Posterior cingulate gyrus (tissue), 11 donors: ENCODE data around the gene PEX12.
"Not testable (repeated sequence)": the region's sequence is repeated elsewhere in the genome, so short reads cannot be mapped to it uniquely, and the experiment has no call there.

Source experiments
- DNase-seq, 10 donors: peaks; one replicate each; pipeline versions ENCODE4 v3.0.0 to v3.0.0-alpha.2; 2020 to 2021; ENCODE audit warnings: mixed read lengths in 3 of 10
- intact Hi-C: fragments of 100-400 bp; cut with DNase I; formaldehyde crosslinking; loops from one replicate; pipeline ENCODE4 v1.15.1; 2023

The PEX12 gene

GRCh38 chr17:35586569-35587073 lies 8.2 kb upstream of the PEX12 start:
- no peak for DNase-seq
- intact Hi-C loops: loop anchor here (1.0 kb wide), 1 partner anchor 8 kb away; the partner anchor contains the start of gene PEX12

DNA sequence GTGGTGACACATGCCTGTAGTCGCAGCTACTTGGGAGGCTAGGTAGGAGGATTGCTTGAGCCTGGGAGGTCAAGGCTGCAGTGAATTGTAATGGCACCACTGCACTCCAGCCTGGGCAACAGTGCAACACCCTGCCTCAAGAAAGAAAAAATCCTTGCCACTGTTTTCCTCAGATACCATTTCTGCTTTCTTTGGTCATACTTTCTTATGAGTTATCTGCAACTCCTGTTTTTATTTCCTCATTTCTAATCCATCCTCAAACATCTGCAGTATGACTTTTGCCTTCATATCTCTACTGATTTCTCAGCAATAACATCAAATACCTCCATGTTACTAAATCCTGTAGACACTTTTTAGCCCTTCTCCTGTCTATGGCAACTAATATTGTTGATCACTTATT lies 5.7 kb upstream of the PEX12 start:
- intact Hi-C loops: no loop called here
- DNase-seq: no peak

DNA sequence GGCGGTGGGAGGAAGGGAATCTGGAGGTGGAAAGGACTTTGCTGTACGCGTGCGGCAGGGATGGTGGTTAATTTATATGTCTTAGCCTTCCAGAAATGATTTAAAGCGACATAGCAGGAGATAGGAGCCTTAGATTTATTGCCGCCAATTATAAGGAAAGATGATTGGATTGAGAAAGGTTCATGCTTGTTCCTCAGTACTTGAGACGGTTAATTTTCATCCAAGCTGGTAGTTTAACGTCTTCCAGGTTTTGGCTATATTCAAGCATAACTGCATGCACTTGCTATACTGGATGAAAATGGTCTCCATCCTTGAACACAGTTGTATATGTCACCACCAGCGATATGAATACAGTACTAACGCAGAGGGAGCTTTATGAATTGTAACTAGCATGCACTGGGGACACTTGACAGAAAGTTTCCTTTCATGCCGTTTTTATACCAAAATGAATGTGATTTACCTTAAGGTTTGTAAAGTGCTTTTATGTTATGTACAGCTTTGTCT lies 610 bp upstream of the PEX12 start:
- DNase-seq: no peak
- intact Hi-C loops: loop anchor here (1.0 to 10.0 kb wide), 2 partner anchors 8 to 434 kb away; partner anchors contain the start of genes AP2B1, NLE1 and UNC45B

DNA sequence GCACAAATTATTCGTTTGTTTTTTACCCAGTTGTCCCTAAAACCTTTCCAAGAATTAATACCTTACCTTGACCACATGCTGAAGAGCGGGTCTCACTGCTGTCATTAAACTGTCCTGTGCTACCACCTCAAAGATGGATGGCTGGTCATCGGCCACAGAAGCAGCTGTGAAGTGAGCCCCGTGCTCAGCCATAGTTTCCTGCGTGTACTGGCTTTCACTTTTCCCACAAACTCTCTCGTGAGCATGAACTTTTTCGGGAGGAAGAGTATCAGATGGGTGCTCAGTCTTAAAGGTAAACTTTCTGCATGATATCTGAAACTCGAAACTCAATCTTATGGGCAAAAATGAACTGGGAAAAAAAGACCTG lies 558 bp downstream of the PEX12 start:
- DNase-seq: no peak
- intact Hi-C loops: loop anchor here (1.0 to 10.0 kb wide), 2 partner anchors 9 to 433 kb away; partner anchors contain the start of genes AP2B1, NLE1 and UNC45B

DNA sequence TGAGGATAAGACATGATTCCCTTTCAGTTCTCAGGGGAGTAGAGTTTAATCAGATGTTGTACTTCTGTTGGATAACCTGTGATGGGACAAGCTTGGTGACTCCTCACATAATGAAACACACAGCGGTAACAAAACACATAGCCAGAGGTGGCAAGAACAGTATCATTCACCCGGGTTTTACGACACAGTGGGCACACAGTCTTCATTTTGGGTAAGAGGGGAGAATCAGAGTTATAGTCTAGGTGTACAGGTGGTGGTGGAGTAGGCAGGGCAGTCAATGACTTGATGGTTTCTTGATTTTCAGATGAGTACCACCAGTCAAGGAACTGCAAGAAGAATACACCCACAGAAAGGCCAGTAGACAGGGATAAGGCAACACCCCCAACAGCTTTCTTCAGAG lies 2.6 kb downstream of the PEX12 start:
- DNase-seq: no peak
- intact Hi-C loops: loop anchor here (10.0 kb wide), 1 partner anchor 431 kb away; the partner anchor contains the start of genes NLE1 and UNC45B

GRCh38 chr17:35569405-35569804 lies 9.0 kb downstream of the PEX12 start:
- no peak for DNase-seq
- intact Hi-C loops: loop anchor here (5.0 kb wide), 1 partner anchor 238 kb away; the partner anchor contains the start of gene TAF15

DNA sequence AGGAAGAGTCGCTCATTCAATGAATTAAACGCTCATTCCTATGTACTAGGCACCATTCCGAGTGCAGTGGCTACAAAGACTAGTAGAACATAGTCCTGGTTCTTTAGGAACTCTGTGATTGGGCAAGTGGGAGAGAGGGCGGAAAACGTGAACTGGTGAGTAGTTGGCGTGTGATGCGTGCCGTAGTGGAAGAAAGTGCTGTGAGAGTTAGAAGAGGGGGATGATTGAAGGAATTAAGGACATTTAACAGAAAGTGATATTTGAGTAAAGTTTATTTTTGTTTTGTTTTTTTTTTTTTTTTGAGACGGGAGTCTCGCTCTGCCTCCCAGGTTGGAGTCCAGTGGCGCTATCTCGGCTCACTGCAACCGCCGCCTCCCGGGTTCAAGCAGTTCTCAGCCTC lies 9.8 kb downstream of the PEX12 start:
- intact Hi-C loops: loop anchor here (5.0 kb wide), 1 partner anchor 239 kb away; the partner anchor contains the start of gene TAF15
- DNase-seq: no peak

- intact Hi-C loops: loop anchor here (5.0 kb wide), 1 partner anchor 240 kb away; the partner anchor contains the start of gene TAF15
- DNase-seq: no peak
Measured at GRCh38 chr17:35566968-35567367, 11.4 kb downstream of the PEX12 start.

- DNase-seq, intact Hi-C loops: not testable (repeated sequence)
Measured at GRCh38 chr17:35563181-35563580, 15.2 kb downstream of the PEX12 start.

DNA sequence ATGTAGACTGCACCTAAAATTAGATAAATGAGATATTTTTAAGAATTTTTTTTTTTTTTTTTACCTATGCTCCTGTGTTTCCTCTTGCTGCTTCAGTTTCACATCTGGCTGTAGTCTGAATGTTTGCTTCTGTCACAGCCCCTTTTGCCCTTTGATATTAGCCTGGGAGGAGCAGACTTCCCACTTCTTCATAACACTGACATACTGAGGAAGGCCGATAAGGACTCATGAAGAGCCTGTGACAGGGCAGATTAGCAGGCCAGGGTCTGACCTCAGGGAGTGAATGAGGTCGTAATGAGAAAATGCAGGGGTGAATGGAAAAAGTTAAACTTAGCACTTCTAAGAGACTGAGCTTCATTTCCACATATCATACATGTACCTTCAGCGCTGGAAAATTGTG lies 17.7 kb downstream of the PEX12 start, which contains the start of gene SLFN14:
Gene SLFN14 (minus strand): TSS at position 117 of the 400 bp plus-strand sequence. CDS start 2,757 bp downstream, outside the sequence.
- intact Hi-C loops: no loop called here
- no peak for DNase-seq

GRCh38 chr17:35559495-35560210 lies 18.7 kb downstream of the PEX12 start:
- intact Hi-C loops: no loop called here
- no peak for DNase-seq

DNA sequence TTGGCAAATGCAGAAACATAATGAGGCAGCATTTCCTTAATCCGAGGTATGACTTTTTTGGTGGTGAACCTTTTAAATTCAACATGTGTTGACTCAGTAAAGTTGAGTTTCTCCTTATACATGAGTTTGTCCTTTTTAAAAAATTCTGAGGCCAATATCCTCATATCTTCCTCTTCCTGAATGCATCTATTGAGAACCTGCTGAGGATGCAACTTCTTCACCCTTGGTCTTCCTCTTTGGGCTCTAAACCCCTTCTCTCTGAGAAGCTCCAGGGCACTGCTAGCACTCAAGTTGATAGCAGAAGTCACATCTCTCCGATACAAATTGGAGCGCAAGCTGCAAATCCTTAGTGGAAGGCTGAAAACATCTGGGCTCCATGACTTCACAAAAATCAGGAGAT lies 21.0 kb downstream of the PEX12 start:
- DNase-seq: no peak
- intact Hi-C loops: no loop called here

GRCh38 chr17:35555691-35556090 lies 22.7 kb downstream of the PEX12 start:
- intact Hi-C loops: no loop called here

DNA sequence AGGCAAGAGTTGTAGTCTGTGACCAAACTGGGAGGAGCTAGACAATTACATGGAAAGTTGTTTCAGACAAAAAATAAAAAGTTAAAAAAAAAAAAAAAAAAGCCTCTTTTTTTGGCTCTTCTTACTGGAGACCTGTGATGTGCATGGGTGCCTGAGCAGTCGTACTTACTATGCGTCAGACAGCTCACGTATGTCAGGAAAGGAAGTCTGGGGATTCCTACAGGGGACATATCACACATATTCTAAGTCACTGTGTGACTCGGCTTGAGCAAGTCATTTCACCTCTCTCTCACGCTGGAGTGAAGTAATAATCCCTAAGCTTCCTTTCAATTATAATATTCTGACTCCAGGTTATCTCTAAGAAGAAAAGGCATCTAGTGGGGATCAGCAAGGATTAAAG lies 23.7 kb downstream of the PEX12 start:
- DNase-seq: no peak
- intact Hi-C loops: no loop called here

More at GRCh38 chr17:35555691-35556090, 22.7 kb downstream of the PEX12 start:
- no peak for DNase-seq

GRCh38 chr17:35553310-35553709 lies 25.1 kb downstream of the PEX12 start:
- intact Hi-C loops: no loop called here
- DNase-seq: no peak

- no peak for DNase-seq
- intact Hi-C loops: no loop called here
Measured at GRCh38 chr17:35548978-35549377, 29.4 kb downstream of the PEX12 start.

DNA sequence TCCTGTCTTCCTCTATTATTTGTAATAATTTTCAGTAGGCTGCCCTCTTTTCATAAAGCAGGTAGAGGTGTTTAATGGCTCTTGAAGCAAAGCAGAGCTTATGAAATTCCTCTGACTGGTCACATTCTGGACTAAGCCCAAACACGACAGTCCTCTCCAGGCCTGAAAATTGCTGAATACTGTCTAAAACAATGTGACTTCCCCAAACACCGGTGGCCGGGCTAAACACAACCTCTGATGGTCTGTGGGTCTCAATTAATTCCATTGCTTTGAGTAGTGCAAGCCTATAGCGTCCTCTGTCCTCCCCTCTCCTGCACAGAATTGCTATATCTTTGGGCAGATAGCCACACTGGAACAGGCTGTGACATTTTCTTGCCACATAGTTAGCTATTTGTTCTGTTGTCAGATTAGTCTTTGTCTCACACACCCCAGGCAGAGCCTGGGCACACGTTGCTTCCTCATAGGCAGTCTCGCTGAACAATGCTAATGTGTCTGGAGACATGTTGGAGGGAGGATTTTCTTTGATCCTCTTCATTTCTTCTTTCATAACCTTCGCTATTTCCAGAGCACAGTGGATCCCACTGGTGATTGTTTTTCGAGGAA lies 30.1 kb downstream of the PEX12 start:
- intact Hi-C loops: no loop called here
- no peak for DNase-seq

GRCh38 chr17:35546487-35546886 lies 31.9 kb downstream of the PEX12 start:
- no peak for DNase-seq
- intact Hi-C loops: no loop called here

DNA sequence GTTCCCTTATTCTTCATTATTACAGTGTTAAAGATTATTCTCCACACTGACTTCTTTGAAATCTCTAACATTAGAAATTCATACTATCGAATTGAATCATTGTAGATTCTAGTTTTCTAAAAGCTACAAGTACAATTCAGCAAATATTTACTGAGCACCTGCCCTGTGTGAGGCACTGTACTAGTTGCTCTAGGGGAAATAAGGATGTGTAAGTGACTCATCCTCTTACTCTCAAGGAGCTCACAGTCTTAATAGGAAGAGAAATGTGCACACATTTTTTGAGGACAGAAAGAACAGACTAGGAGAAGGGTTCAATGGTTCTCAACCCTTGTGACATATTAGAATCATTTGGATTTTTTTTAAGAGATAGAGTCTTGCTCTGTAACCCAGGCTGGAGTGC lies 33.2 kb downstream of the PEX12 start:
- no peak for DNase-seq
- intact Hi-C loops: no loop called here

DNA sequence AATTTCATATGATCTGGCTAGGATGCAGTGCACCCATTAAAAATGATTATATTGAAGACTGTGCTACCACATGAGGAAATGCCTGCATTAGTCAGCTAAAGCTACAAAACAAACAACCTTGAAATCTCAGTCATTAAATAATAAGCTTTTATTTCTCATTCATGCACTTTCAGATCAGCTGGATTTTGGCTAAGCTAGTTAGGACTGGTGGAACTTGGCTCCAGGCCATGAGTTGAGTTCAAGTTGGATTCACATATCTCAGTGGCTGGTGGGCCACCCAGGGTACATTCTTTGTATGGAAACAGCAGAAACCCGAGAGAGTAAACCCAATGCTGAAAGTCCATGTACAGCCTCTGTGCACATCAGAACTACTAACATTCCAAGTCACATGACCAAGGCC lies 34.5 kb downstream of the PEX12 start:
- DNase-seq: no peak
- intact Hi-C loops: no loop called here

DNA sequence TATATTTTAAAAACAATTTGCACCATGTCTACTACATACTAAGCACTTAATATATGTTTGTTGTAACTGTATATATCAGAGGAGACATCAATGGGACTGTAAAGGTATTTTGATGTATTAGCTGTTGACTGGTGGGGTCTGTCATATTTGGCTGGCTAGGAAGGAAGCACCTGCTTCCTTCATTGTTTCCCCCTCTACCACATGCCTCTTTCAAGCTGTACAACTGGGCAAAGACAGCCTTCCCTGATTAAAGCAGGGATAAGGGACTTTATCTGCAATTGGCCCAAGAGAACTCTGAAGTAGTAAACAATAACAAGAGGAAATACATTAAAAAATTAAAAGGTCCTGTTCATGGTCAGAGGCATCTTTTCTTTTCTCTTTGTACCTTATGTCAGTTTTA lies 35.4 kb downstream of the PEX12 start:
- DNase-seq: no peak
- intact Hi-C loops: no loop called here
